AG10803 (cell line): Measurements from ENCODE around the gene INTU.

Experiments
- DNase-seq: peaks from one replicate; pipeline ENCODE4 v3.0.0; 2010; ENCODE audit warnings: low read depth
- H3K4me3 ChIP-seq: 2 replicates; pipeline ENCODE4 v1.5.1; 2011; ENCODE audit warnings: mild to moderate bottlenecking, low read length, control low read depth
- TF ChIP-seq, protein P1 (sequence below): conservative IDR thresholded peaks from 2 replicates; pipeline ENCODE4 v1.5.1; 2011; ENCODE audit warnings: mild to moderate bottlenecking, low read length, control low read depth, inconsistent platforms

Gene INTU

DNA sequence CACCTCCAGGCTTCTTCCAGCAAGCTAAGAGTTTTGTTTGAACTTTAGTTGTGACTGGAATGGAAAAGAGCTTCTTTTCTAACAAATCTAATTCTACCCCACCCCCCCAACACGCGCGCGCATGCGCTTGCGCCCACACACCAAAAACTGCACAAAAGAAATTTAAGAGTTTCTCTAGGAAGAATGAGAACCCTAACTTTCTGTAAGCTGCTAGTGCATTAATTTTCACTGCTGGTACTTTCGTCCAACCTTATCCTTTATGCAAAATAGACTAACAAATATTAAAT lies 9.0 kb upstream of the INTU start:
- peak overlapping the region; percentile 64 for H3K4me3 ChIP-seq
- peak; percentile 11 for DNase-seq
- TF ChIP-seq, protein P1, sequence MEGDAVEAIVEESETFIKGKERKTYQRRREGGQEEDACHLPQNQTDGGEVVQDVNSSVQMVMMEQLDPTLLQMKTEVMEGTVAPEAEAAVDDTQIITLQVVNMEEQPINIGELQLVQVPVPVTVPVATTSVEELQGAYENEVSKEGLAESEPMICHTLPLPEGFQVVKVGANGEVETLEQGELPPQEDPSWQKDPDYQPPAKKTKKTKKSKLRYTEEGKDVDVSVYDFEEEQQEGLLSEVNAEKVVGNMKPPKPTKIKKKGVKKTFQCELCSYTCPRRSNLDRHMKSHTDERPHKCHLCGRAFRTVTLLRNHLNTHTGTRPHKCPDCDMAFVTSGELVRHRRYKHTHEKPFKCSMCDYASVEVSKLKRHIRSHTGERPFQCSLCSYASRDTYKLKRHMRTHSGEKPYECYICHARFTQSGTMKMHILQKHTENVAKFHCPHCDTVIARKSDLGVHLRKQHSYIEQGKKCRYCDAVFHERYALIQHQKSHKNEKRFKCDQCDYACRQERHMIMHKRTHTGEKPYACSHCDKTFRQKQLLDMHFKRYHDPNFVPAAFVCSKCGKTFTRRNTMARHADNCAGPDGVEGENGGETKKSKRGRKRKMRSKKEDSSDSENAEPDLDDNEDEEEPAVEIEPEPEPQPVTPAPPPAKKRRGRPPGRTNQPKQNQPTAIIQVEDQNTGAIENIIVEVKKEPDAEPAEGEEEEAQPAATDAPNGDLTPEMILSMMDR: no peak

- no peak overlapping the region for H3K4me3 ChIP-seq
- TF ChIP-seq, protein P1: no peak
- DNase-seq: no peak
These were observed 8.6 kb upstream of the INTU start for GRCh38 chr4:127624173-127624572.

GRCh38 chr4:127629371-127629770 lies 3.4 kb upstream of the INTU start:
- no peak overlapping the region for H3K4me3 ChIP-seq
- no peak for DNase-seq
- TF ChIP-seq, protein P1: no peak

DNA sequence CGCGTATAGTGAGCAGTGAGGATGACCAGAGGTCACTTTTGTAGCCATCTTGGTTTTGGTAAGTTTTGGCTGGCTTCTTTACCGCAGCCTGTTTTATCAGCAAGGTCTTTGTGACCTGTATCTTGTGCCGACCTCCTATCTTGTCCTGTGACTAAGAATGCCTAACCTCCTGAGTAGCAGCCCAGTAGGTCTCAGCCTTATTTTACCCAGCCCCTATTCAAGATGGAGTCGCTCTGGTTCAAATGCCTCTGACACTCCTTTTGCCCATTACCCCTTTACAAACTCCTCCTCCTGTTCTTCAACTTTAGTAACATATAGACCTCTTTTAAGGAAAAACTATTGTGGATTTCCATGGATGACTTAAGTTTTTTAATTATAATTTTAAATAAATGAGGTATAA lies 2.6 kb upstream of the INTU start:
- no peak for DNase-seq
- TF ChIP-seq, protein P1: no peak
- no peak overlapping the region for H3K4me3 ChIP-seq

DNA sequence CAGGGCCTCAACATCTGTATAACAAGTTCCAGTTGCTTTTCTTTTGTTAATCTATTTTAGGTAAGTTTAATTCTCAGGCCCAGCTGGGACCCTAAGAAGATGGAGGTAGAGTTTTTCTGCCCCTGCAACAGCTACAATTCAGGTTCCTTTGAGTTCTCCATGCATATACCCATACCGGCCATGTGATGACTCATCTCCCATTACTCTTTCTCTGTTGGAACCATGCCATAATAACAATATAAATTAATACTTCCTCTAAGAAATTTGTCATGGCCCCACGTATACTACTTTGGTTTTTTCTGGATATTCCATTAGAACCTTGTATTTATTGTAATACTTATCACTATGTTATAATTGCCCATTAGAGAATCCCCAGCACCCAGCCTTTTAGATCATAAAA lies 1.3 kb upstream of the INTU start:
- DNase-seq: no peak
- no peak overlapping the region for H3K4me3 ChIP-seq
- TF ChIP-seq, protein P1: no peak

DNA sequence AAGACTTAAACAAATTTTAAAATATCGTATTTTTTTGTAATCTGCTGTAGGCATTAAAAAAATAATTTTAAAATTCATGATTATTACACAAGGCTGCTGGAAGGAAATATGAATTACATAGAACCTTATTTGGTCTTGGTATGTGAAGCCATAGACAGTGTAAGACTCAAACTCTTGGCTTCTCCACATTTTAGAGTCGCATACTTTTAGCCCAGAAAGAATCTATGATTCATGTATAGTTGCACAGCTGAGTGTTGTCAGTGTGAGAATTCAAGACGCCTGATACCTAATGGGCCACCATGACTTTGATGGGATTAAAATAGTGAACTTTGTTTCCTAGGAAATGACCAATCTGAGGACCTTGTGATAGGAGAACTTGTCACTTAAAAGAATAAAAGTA lies 1.4 kb downstream of the INTU start:
- H3K4me3 ChIP-seq: no peak overlapping the region; the same call in 1 of the 2 replicates
- TF ChIP-seq, protein P1: no peak
- DNase-seq: peak; percentile 75

GRCh38 chr4:127641524-127641923 lies 8.8 kb downstream of the INTU start:
- H3K4me3 ChIP-seq: no peak overlapping the region
- DNase-seq: peak; percentile 33

More at GRCh38 chr4:127641524-127641923, 8.8 kb downstream of the INTU start:
- TF ChIP-seq, protein P1: no peak
